Panc1 (cell line): ENCODE results near the gene LPAR3.

Experiments
- POLR2AphosphoS5 ChIP-seq: IDR thresholded peaks from 2 replicates; pipeline ENCODE4 v1.6.1; 2012; ENCODE audit warnings: mild to moderate bottlenecking, low read depth, low read length, moderate library complexity
- SIN3A ChIP-seq: IDR thresholded peaks from 2 replicates; pipeline ENCODE4 v1.6.1; 2012; ENCODE audit warnings: low read depth, mild to moderate bottlenecking, low read length, moderate library complexity, borderline replicate concordance; ENCODE audit not compliant: insufficient read depth
- TCF7L2 ChIP-seq: IDR thresholded peaks from 2 replicates; pipeline ENCODE4 v1.6.1; 2011; ENCODE audit warnings: mild to moderate bottlenecking, low read depth, low read length, inconsistent platforms
- TF ChIP-seq, protein P1 (sequence below): fragments of 450-650 bp; IDR thresholded peaks from 2 replicates; pipeline ENCODE4 v1.5.1; 2017; ENCODE audit warnings: mild to moderate bottlenecking
- TF ChIP-seq, protein P2 (sequence below), 2 experiments: IDR thresholded peaks; 2 replicates each; pipeline ENCODE4 v1.6.1; 2011 to 2012; ENCODE audit warnings: low read depth in 2 of 2, control low read depth in 1 of 2, low read length in 1 of 2, mild to moderate bottlenecking in 1 of 2, moderate library complexity in 1 of 2; ENCODE audit not compliant: insufficient read depth in 1 of 2

GRCh38 chr1:84918726-84919336 lies 25.8 kb upstream of the LPAR3 start:
- TF ChIP-seq, protein P1, sequence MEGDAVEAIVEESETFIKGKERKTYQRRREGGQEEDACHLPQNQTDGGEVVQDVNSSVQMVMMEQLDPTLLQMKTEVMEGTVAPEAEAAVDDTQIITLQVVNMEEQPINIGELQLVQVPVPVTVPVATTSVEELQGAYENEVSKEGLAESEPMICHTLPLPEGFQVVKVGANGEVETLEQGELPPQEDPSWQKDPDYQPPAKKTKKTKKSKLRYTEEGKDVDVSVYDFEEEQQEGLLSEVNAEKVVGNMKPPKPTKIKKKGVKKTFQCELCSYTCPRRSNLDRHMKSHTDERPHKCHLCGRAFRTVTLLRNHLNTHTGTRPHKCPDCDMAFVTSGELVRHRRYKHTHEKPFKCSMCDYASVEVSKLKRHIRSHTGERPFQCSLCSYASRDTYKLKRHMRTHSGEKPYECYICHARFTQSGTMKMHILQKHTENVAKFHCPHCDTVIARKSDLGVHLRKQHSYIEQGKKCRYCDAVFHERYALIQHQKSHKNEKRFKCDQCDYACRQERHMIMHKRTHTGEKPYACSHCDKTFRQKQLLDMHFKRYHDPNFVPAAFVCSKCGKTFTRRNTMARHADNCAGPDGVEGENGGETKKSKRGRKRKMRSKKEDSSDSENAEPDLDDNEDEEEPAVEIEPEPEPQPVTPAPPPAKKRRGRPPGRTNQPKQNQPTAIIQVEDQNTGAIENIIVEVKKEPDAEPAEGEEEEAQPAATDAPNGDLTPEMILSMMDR, result no peak
- TF ChIP-seq POLR2AphosphoS5 (no peak), SIN3A (no peak), TCF7L2 (no peak)
- TF ChIP-seq, protein P2, sequence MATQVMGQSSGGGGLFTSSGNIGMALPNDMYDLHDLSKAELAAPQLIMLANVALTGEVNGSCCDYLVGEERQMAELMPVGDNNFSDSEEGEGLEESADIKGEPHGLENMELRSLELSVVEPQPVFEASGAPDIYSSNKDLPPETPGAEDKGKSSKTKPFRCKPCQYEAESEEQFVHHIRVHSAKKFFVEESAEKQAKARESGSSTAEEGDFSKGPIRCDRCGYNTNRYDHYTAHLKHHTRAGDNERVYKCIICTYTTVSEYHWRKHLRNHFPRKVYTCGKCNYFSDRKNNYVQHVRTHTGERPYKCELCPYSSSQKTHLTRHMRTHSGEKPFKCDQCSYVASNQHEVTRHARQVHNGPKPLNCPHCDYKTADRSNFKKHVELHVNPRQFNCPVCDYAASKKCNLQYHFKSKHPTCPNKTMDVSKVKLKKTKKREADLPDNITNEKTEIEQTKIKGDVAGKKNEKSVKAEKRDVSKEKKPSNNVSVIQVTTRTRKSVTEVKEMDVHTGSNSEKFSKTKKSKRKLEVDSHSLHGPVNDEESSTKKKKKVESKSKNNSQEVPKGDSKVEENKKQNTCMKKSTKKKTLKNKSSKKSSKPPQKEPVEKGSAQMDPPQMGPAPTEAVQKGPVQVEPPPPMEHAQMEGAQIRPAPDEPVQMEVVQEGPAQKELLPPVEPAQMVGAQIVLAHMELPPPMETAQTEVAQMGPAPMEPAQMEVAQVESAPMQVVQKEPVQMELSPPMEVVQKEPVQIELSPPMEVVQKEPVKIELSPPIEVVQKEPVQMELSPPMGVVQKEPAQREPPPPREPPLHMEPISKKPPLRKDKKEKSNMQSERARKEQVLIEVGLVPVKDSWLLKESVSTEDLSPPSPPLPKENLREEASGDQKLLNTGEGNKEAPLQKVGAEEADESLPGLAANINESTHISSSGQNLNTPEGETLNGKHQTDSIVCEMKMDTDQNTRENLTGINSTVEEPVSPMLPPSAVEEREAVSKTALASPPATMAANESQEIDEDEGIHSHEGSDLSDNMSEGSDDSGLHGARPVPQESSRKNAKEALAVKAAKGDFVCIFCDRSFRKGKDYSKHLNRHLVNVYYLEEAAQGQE (IDR thresholded peaks at IDR 0.05; ENCODE audit: insufficient read depth in 1 of 2, low read depth in 2 of 2, low read length in 1 of 2), result no peak
